ENCODE measurements around the gene MALAT1.

The MALAT1 gene

DNA sequence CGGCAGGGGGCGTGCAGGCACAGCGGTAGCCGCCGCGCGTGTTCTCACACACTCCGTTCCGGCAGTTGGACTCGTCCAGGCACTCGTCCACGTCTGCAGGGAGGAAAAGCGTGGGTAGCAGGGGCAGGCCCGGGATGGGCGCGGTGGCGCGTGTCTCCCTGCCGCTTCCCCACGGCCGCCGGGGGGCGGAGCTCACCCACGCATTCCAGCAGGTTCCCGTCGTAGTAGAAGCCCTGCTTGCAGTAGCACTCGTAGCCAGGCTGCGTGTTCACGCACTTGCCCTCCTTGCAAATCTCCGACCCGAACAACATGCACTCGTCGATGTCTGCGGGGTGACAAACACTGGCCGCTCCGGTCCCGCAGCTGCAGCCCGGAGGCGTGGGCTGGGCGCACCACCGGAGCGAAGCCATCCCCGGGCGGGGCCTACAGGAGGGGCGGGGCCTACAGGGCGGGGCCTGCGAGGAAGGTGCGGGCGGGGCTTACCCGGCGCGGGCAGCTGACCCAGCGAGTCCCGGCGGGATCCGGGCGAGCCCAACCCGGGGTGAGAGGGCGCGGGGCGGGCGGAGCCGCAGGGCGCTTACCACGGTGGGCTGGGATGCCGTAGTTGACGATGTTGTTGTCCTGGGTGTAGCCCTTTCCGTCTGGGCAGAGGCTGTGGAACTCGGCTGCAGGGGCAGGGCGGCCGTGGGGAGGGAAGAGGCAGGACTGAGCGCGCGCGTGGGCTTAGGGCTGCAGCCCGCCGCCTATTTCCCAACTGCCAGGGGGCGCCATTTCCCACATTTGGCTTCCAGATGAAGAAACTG is 41.6 kb downstream of the MALAT1 start:
- peak; percentile 92 for DNase-seq

DNA sequence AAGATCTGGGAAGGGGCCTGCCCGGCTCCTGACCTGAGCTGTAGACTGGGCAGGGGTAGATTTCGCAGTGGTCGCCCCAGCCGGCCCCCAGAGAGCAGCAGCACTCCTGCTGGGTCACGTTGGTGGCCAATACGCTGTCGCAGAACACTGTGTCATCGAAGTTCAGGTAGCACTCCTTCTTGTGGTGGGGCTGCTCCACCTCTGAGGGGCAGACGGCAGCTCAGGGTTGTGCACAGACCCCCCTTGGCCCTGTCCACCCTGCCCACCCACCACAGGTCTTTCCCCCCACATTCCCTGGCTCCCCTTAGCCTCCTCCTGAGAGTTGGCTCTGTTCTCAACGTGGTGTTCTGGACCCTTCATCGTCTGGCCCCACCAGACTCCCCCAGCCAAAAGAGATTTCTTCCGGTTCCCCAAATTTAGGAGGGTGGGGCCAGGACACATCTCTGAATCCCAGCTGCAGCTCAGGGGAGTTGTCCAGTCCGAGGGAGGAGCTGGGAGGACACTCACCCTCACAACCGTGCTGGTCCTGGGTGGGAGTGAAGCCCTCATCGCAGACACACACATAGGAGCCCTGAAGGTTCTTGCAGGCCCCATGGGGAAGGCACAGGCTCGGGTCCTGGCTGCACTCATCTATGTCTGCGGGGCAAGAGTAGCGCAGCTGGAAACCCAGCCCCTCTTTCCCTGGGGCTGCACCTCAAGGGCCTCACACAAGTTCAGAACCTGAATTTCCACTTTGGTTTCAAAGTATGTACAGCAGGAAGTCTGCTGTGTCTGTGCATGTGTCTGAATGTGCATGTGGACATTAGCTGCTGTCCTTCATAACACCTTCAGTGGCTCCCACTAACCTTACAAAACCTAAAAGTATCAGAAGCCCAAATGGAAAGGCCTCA is 42.5 kb downstream of the MALAT1 start:
- no peak for DNase-seq

DNA sequence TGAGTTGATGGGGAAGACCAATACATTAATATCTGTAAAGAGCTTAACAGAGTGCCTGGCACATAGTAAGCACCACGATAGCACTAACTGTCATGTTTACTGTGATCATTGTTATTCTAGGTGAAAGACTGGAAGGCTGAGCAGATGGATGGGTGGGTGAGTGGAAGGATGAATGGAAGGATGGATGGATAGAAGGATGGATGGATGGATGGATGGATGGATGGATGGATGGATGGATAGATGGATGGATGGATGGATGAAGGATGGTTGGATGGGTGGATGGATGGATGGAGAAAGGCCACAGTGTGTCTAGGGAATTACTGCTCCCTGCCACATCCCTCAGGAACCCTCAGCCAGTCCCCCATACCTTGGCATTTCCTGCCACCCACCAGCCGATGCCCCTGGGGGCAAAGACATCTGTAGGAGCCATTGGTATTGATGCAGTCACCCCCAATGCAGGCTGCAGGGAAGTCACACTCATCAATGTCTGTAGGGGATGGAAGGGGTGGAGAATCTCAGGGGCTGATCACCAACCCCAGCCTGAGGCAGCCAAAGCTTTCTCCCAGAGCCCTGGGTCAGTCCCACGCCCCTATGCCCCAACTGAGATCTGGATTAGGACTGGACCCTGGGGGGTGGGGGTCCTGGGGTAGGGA is 44.0 kb downstream of the MALAT1 start:
- no peak for DNase-seq

DNA sequence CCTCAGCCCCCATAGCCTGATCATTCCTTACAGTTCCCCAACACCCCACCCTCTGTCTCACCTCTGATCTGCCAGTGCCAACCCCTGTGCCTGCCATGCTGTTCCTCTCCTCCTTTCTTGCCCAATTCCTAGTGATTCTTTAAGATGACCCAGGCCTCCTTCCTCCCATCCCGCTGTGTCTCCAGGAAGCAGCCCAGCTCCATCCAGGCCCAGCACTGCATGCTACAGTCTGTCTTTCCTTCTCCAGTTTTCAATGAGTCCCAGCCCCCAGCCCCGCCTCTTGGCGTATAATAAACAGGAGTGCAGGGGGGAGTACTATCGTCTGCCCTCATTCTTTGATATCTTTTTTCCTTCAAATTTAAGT is 47.0 kb downstream of the MALAT1 start:
- no peak for DNase-seq

DNA sequence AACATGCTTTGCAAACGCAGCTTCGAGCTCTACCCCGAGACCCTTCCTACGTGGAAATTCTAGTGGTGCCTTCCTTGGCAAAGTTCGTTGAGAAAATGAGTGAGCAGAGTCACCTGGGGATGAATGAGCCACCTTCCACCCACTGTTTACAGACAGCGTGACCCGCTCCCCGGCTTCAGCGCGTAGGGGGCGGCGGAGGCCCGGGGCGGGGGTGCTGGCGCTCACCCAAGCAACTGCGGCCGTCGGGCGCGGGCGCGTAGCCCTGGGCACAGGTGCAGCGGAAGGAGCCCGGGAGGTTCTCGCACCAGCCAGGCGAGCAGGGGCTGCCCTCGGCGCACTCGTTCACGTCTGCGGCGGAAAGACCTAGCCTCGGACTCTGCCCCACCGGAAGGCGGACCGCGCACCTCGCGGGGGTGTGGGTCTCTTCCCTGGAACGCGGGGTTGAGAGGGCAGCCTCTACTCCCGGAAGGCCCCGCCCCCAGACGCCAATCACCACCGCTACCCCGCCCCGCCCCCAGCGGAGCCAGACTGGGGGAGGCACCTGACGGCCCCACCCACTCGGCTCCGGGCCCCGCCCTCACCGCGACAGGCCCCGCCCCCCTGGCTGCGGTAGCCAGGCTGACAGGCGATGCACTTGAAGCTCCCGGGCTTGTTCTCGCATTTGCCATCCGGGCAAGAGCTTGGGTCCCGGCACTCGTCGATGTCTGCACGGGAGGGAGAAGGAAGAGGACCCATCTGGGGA is 47.5 kb downstream of the MALAT1 start:
- DNase-seq: peak; percentile 97

DNA sequence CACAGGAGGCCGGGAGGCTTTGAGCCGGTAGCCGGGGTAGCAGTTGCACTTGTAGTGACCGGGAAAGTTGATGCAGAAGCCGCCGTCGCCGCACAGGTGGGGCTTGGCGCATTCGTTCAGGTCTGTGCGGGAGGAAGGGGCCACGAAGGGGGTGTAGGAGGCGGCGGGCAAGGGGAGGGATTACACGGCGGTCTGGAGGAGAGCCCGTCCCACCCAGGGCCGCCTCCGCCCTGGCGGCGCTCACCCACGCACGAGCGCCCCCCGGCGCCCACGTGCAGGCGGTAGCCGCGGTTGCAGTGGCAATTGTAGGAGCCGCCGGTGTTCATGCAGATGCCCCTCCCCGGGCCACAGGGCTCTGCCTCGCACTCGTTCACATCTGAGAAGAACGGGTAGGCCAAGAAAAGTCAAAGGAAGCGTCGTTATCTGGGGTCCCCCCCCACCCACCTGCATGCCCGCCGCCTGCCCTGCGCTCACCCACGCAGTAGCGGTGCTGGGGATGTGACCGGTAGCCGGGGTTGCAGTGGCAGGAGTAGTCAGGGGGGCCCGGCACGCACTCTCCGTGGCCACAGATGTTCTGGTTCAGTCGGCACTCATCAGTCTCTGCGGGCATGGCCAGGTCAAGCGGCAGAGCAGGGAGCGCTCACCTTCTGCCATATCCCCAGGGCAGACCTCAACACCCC is 48.7 kb downstream of the MALAT1 start:
- DNase-seq: no peak

DNA sequence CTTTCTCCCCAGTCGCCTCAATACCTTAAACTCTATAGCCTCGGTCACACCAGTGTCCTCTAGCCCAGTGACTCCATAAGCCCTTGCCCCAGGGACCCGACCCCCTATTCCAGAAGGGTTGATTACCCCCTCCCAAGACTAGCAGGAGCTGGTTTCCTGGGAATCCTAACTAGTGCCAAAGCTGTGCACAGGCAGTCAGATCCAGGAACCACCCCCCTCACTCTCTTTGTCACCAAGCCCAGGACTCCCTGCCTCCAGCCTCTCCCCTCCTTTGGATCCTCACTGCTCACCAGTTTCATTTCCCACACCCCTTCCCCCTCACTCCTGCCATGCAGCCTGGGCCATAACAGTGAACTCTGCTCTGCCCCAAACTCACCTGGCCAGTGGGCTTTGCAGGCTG is 49.5 kb downstream of the MALAT1 start:
- DNase-seq: no peak

DNA sequence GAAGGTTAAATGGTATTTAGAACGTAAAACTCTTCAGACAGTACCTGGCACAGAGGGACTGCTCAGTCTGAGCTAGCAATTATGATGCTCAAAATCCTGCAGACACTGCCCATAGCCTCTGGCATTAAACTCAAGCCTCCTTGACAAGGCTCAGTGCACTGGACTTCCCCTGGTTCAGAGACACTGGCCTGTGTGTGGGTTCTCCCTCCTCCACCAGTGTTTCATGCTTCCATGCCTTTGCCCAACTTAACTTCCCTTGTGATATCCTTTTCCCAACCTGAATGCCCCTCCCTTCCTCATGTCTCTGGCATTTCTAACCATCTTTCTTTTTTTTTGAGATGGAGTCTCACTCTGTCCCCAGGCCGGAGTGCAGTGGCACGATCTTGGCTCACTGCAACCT is 50.3 kb downstream of the MALAT1 start:
- no peak for DNase-seq

DNA sequence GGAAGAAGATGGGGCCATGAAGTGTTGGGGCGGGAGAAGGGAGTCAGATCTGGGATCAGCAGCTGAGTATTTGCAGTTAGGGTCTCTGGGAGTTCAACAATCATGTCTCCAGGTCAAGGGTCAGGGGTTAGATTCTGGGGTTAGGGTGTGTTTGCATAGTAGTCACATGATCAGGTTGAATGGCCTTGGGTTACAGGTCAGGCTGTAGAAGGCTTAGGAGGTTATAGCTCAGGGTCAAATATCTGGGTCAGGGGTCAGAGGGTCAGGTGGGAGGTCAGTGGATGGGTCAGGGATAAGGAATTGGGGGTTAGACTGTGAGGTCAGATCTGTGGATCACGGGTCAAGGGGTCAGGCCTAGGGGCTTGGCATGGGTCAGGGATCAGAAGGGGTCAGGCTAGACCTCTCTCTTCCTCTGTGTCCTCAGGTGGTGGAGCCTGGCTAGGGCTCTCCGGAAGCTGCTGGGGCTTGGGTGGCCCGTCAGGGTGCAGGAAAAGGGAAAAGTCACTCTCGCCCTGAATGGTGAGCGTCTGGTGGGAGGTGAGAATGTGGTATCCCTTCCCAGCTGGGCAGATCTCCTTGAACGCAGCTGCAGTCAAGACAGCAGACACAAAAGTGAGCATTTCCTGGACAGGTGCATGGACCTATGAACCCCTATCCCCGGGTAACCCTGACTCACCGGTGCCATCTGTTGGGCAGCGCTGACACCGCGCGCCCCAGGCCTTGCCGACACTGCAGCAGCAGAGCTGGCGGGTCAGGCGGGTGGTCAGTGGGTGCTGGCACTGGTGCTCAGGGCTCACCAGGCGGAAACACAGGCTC is 52.9 kb downstream of the MALAT1 start:
- peak; percentile 69 for DNase-seq

DNA sequence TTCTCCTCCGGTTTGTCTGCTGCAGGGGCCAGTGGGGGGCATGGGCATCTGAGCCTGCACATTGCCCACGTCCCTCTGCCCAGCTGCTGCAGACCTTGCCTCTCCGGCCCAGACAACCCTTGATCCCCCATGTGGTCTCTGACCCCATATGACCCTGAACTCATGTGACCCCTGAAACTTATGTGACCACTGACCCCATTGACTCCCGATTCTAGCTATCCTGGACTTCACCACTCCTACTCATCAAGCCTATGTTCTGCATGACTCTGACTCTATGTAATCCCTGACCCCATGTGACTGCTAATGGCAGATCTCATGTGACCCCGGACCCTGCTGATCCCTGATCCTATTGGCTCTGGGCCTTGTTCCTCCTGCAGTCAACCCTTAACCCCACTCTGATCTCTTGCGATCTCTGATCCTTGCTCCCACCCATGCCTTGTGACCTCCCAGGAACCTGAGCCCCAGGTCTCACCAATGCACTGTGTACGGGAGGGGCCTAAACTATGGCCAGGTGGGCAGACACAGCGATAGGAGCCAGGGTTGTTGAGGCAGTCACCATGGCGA is 53.6 kb downstream of the MALAT1 start:
- no peak for DNase-seq

DNA sequence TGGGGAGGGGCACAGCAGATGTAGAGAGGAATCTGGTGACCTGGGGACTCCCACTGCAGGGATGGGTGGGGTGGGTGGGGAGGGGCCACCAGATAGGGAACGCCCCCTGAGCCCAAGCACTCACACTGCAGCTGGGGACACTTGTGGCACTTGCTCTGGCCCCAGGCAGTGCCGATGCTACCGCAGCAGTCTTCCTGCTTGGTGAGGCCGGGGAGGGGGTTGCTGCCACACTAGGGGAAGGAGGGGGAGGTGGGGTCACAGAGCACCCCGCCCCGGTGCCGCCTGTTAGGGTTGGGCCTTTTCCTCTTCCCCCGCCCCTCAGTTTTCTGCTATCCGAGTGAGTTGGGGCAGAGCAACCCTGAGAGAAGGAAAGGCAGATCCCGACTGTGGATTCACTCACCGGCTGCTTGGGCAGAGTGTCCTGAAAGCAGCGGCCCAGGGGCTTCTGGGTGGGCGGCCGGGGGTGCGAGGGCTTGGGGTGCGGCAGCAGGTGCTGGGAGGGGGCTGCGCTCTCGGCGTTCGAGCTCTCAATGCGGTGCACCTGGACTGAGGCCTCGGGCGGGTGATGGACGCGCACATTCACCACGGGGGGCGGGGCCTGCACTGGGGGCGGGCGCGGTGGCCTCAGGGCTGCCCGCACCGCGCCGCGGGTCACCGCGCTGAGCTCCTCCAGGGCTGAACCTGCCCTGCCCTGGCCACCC is 54.6 kb downstream of the MALAT1 start:
- DNase-seq: peak; percentile 74

DNA sequence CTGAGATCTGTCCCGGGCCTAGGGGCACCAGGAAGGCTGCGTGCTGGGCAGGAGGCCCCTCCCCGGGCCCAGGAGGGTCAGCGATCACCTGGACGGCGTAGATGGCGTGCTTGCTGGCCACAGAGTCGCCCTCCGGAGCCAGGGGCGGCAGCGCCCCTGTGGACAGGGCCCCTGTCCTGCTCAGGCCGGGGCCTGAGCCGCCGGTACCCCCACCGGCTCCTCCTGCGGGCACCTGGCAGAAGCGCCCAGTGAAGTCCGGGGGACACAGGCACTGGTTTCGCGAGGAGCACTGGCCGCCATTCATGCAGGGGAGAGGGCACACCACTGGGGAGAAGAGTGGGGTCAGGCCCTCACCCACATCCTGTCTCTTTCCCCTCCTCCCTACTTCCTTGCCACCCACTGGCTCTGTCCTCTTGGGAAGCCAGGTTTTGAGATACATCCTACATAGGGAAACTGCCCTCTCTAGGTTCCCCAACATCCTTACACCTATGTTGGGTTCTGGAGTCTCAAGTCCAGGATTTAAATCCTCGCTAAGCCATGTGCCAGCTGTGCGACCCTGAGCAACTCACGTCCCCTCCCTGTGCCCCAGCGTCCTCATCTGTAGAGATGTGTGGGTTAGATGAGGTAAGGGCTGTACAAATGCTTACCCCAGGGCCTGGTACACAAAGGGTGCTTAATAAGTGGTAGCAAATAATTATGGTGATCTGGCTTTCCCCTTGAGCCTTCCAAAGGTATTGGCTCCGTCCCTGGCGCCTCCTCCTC is 55.4 kb downstream of the MALAT1 start:
- no peak for DNase-seq

DNA sequence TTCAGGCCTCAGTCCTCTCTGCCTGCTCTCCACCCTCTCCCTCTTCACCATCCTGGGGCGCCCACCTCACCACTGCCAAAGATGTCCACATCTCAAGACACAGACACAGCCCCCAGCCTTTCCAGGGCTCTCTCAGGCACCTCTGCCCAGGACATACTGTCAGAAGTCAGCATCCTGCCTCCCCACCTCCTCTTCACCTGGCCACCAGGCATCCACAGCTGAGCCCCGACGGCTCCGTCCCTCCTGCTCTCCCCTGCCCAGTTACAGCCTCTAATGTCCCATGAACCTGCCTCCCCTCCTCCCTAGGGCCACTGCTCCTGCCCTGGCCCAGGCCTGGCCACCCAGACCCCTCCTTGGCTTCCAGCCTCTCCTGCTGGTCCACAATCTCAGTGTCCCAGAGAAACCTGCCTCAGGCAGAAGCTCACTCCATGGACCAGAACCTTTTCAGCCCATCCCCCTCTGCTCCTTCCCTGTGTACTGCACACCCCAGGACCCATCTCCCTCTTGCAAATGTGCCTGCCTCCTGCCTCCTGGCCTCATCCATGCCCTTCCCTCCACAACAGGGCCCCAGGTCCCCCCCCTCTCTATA is 56.1 kb downstream of the MALAT1 start:
- DNase-seq: no peak

DNA sequence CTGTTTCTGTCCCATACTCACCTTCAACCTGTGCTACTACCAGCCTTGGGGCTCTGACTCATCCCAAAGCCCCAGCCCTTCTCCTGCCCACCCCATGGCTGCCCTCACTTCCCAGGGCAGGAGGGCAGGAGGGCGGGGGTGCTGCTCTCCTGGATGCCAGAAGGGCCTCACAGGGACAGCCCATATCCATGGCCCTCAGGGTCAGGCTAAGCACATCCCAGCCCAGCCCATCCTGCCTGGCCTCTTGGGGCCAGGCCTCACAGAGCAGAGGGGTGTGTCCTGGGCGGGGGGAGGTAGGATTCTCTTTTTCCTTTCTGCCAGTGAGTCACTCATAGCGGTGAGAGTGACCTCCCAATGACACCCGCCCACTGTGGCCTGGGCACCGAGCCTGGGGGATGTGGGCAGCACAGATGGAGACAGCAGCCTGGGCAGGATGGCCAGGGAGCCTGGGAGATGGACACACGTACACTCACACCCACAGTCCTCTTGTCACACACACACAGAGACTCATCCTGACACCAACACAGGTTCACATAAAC is 56.9 kb downstream of the MALAT1 start:
- no peak for DNase-seq
